B cell (primary cell): Measurements from ENCODE around the gene MTCL1. TPM values are rescaled to one million over a fixed set of nuclear protein-coding genes. Genes with fewer than 3 reads are reported as not detected.

Experiments
- ATAC-seq: fragments of 200-7000 bp; cut with Tn5 transposase; one replicate; pipeline ENCODE4 v1.10.0; 2021; ENCODE audit warnings: low read depth, mild to moderate bottlenecking, moderate number of reproducible peaks, moderate library complexity
- CTCF ChIA-PET: fragments of 350-600 bp; sonication (Branson Sonifier 250); formaldehyde crosslinking; loops from one replicate; lab custom pipeline; 2021; ENCODE audit warnings: antibody characterized with exemption, inconsistent platforms; lab: Charles Lee
- POLR2A ChIA-PET: fragments of 350-600 bp; sonication (Branson Sonifier 250); formaldehyde crosslinking; loops from one replicate; lab custom pipeline; 2021; ENCODE audit warnings: antibody characterized with exemption; lab: Charles Lee
- DNase-seq: peaks from one replicate; pipeline ENCODE4 v3.0.0; 2013
- H2AFZ ChIP-seq: 2 replicates; pipeline ENCODE4 v1.6.1; 2012; ENCODE audit warnings: mild to moderate bottlenecking, low read depth, low read length; ENCODE audit not compliant: insufficient read depth, poor library complexity, severe bottlenecking
- H3K27ac ChIP-seq, 2 donors: 1 replicate in 1 of 2; 2 replicates in 1 of 2; pipeline ENCODE4 v1.5.1; 2012 to 2013; ENCODE audit warnings: low read length in 2 of 2, mild to moderate bottlenecking in 2 of 2, moderate library complexity in 1 of 2
- H3K27me3 ChIP-seq, 4 experiments: fragments of 200-600 bp in 1 of 4; sonication (generic) in 1 of 4; replicated peaks in 1 of 4; 1 replicate in 2 of 4; 2 replicates in 2 of 4; pipeline versions ENCODE4 v1.6.1 to v1.7.0; 2013 to 2016; ENCODE audit warnings: low read length in 3 of 4, mild to moderate bottlenecking in 2 of 4, mixed read lengths in 1 of 4, moderate library complexity in 1 of 4; ENCODE audit not compliant: insufficient read depth in 4 of 4, control insufficient read depth in 3 of 4; ENCODE audit errors: control extremely low read depth in 1 of 4
- H3K36me3 ChIP-seq, 2 experiments: replicated peaks in 1 of 2; 1 replicate in 1 of 2; 2 replicates in 1 of 2; pipeline versions ENCODE4 v1.6.1 to v1.7.1; 2013; ENCODE audit warnings: low read length in 1 of 2; ENCODE audit not compliant: insufficient read depth in 2 of 2, control insufficient read depth in 1 of 2; ENCODE audit errors: control extremely low read depth in 1 of 2, extremely low read depth in 1 of 2
- H3K4me1 ChIP-seq, 2 donors: fragments of 200-600 bp in 1 of 2; sonication (generic) in 1 of 2; 1 replicate in 1 of 2; 2 replicates in 1 of 2; pipeline versions ENCODE4 v1.5.1 to v1.6.1; 2013 to 2017; ENCODE audit warnings: low read length in 2 of 2; ENCODE audit not compliant: control insufficient read depth in 2 of 2, insufficient read depth in 2 of 2
- H3K4me2 ChIP-seq: replicated peaks from 2 replicates; pipeline ENCODE3; 2012; ENCODE audit warnings: mild to moderate bottlenecking, low read depth, low read length; ENCODE audit not compliant: poor library complexity, severe bottlenecking
- H3K4me3 ChIP-seq, 5 experiments: fragments of 200-600 bp in 1 of 5; sonication (generic) in 1 of 5; 1 replicate in 3 of 5; 2 replicates in 2 of 5; pipeline versions ENCODE4 v1.5.1 to v1.7.0; 2011 to 2016; ENCODE audit warnings: low read length in 4 of 5, mild to moderate bottlenecking in 4 of 5, low read depth in 2 of 5, control low read depth in 1 of 5, moderate library complexity in 1 of 5; ENCODE audit not compliant: insufficient read depth in 1 of 5; ENCODE audit errors: control extremely low read depth in 1 of 5, extremely low read depth in 1 of 5
- H3K79me2 ChIP-seq: fragments of 200-600 bp; sonication (generic); one replicate; pipeline ENCODE4 v1.6.0; 2016; ENCODE audit warnings: low read length; ENCODE audit not compliant: control insufficient read depth, insufficient read depth
- H3K9ac ChIP-seq: fragments of 200-600 bp; sonication (generic); 2 replicates; pipeline ENCODE4 v1.6.1; 2017; ENCODE audit warnings: mild to moderate bottlenecking, low read length, moderate library complexity
- H3K9me3 ChIP-seq, 3 donors: one replicate each; pipeline versions ENCODE4 v1.6.1 to v1.7.1; 2013; ENCODE audit warnings: low read length in 2 of 3; ENCODE audit not compliant: control insufficient read depth in 2 of 3, insufficient read depth in 1 of 3; ENCODE audit errors: control extremely low read depth in 1 of 3
- H4K20me1 ChIP-seq: 2 replicates; pipeline ENCODE4 v1.6.0; 2012; ENCODE audit warnings: mild to moderate bottlenecking, low read length; ENCODE audit not compliant: insufficient read depth, control insufficient read depth, poor library complexity, severe bottlenecking
- H3K27ac Mint-ChIP-seq: one replicate; pipeline ENCODE4 v1.8.0; 2021; ENCODE audit warnings: mixed read lengths
- H3K27me3 Mint-ChIP-seq: one replicate; pipeline ENCODE4 v1.8.0; 2021; ENCODE audit warnings: mixed read lengths
- H3K4me1 Mint-ChIP-seq: one replicate; pipeline ENCODE4 v1.8.0; 2021; ENCODE audit warnings: mixed read lengths
- H3K4me3 Mint-ChIP-seq: one replicate; pipeline ENCODE4 v1.8.0; 2021; ENCODE audit warnings: mixed read lengths
- H3K9me3 Mint-ChIP-seq: one replicate; pipeline ENCODE4 v1.8.0; 2022; ENCODE audit warnings: mixed read lengths; ENCODE audit not compliant: insufficient read depth
- EZH2 ChIP-seq: IDR thresholded peaks from 2 replicates; pipeline ENCODE4 v1.6.1; 2012; ENCODE audit warnings: borderline replicate concordance, low read depth, mild to moderate bottlenecking, moderate library complexity, low read length; ENCODE audit not compliant: insufficient read depth, poor library complexity, severe bottlenecking
- WGBS: methylation state at CpG from one replicate; pipeline ENCODE4 v1.1.5; 2013; ENCODE audit warnings: missing lambda C conversion rate; ENCODE audit not compliant: insufficient coverage; 5-methylcytosine and 5-hydroxymethylcytosine counted together
- intact Hi-C: fragments of 100-400 bp; cut with micrococcal nuclease; formaldehyde crosslinking; loops from one replicate; pipeline ENCODE4 v1.10.0; 2022
- polyA plus RNA-seq: library from polyadenylated mRNA; depleted of rRNA; stranded (reverse); fragments of >200 nt; gene quantifications from 2 replicates; pipeline ENCODE4 v1.2.3, GENCODE V29; 2012
- total RNA-seq, 2 donors: library from RNA; stranded (reverse); fragments of 120-200 nt in 1 of 2; gene quantifications; 1 replicate in 1 of 2; 2 replicates in 1 of 2; pipeline versions ENCODE4 v1.2.3 to v1.2.4, GENCODE V29; 2013 to 2022
- TF ChIP-seq, protein P1 (sequence below): fragments of 200-600 bp; IDR thresholded peaks from one replicate; pipeline ENCODE4 v1.8.0; 2022; ENCODE audit warnings: antibody characterized with exemption, mild to moderate bottlenecking

The MTCL1 gene
- total and polyA plus RNA-seq, 2 donors (not counting 1 experiment from before 2014, with no cell fraction given), result 2.7 to 5.8 TPM

DNA sequence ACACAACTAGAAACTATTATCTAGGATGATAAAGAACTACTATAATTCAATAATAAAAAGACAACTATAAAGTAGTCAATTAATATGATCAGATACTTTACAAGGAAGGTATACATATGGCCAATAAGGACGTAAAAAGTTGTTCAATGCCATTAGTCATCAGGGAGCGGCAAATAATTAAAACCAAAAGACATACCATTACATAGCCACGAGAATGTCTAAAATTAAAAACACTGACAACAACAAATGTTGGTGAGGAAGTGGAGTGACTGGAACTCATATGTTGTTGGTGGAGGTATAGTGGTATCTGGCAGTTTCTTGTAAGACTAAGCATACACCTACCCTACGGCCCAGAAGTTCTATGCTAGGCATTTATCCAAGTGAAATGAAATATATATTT lies 152.4 kb downstream of the MTCL1 start:
- no CpG with 5 or more reads among the region's 4 CpGs for WGBS
- TF ChIP-seq, protein P1, sequence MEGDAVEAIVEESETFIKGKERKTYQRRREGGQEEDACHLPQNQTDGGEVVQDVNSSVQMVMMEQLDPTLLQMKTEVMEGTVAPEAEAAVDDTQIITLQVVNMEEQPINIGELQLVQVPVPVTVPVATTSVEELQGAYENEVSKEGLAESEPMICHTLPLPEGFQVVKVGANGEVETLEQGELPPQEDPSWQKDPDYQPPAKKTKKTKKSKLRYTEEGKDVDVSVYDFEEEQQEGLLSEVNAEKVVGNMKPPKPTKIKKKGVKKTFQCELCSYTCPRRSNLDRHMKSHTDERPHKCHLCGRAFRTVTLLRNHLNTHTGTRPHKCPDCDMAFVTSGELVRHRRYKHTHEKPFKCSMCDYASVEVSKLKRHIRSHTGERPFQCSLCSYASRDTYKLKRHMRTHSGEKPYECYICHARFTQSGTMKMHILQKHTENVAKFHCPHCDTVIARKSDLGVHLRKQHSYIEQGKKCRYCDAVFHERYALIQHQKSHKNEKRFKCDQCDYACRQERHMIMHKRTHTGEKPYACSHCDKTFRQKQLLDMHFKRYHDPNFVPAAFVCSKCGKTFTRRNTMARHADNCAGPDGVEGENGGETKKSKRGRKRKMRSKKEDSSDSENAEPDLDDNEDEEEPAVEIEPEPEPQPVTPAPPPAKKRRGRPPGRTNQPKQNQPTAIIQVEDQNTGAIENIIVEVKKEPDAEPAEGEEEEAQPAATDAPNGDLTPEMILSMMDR, result no peak
- no peak for TF ChIP-seq EZH2
- Histone ChIP-seq H3K36me3 (no peaks in the 10 kb centered on the region), H3K4me3 (no peak overlapping the region), H3K27me3 (no peaks in the 10 kb centered on the region), H3K79me2 (no peaks in the 10 kb centered on the region), H3K4me2 (no peak overlapping the region), H2AFZ (no peak overlapping the region), H3K9ac (no peak overlapping the region), H4K20me1 (no peaks in the 10 kb centered on the region), H3K9me3 (peaks cover 0 to 6% (median 0%) of the 10 kb centered on the region in 3 donors), H3K27ac (no peak overlapping the region), H3K4me1 (peaks cover 6 to 10% of the 10 kb centered on the region in 2 donors)
- ATAC-seq (no peak), DNase-seq (no peak)
- Mint-ChIP-seq H3K27ac (no peak overlapping the region), H3K4me3 (no peak overlapping the region), H3K4me1 (peaks cover 10% of the 10 kb centered on the region), H3K27me3 (peaks cover 13% of the 10 kb centered on the region), H3K9me3 (no peaks in the 10 kb centered on the region)
- ChIA-PET CTCF (no interaction called here), POLR2A (no interaction called here)
- intact Hi-C loops, result no loop called here

DNA sequence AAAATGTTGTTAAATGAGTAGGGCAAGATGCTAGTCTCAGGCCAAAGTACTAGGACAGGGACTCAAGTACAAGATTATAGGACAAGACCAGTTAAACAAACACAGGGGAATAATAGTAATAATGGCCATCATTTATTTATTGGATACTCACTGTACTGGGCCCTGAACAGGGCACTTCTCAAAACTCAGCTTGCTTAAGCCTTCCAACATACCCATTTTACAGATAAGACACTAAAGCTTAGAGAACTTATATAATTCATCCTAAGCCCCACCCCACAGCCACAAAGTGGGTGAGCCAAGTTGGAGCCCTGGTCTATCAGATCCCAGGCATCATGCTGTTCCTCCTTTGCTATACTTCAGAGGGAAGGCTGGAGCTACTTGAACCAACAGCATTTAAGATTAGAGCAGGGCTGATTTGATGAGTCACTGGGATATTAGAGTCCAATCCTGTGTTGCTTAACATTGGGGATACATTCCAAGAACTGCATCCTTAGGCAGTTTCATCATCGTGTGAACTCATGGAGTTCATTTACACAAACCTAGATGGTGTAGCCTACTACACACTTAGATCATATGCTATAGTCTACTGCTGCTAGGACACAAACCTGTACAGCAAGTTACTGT lies 153.6 kb downstream of the MTCL1 start:
- H3K27me3 ChIP-seq, result no peaks in the 10 kb centered on the region
- ChIA-PET POLR2A (no interaction called here), CTCF (no interaction called here)
- H3K4me1 ChIP-seq, result peaks cover 6 to 10% of the 10 kb centered on the region in 2 donors
- WGBS, result no CpG with 5 or more reads among the region's 1 CpG
- H3K79me2 ChIP-seq, result no peaks in the 10 kb centered on the region
- H3K9me3 ChIP-seq, result peaks cover 0 to 6% (median 0%) of the 10 kb centered on the region in 3 donors
- H3K36me3 ChIP-seq, result no peaks in the 10 kb centered on the region
- H3K27ac ChIP-seq, result no peak overlapping the region
- ATAC-seq (no peak), DNase-seq (no peak)
- no peak overlapping the region for H3K27ac Mint-ChIP-seq
- no peak overlapping the region for H3K4me3 Mint-ChIP-seq
- H3K4me1 Mint-ChIP-seq, result peaks cover 10% of the 10 kb centered on the region
- H3K9me3 Mint-ChIP-seq, result no peaks in the 10 kb centered on the region
- no peak overlapping the region for H2AFZ ChIP-seq
- peaks cover 10% of the 10 kb centered on the region for H3K27me3 Mint-ChIP-seq
- H4K20me1 ChIP-seq, result no peaks in the 10 kb centered on the region
- H3K4me2 ChIP-seq, result no peak overlapping the region
- no peak overlapping the region for H3K4me3 ChIP-seq
- no peak for TF ChIP-seq EZH2
- TF ChIP-seq, protein P1, result no peak
- intact Hi-C loops, result no loop called here
- no peak overlapping the region for H3K9ac ChIP-seq
